Neuron (in vitro differentiated cells): Measurements from ENCODE around the gene VWA1.
"Not testable (repeated sequence)": the region's sequence is repeated elsewhere in the genome, so short reads cannot be mapped to it uniquely, and the experiment has no call there.

ENCODE experiments used
- H2AFZ ChIP-seq: one replicate; pipeline ENCODE4 v1.6.1; 2013; ENCODE audit warnings: low read depth, mild to moderate bottlenecking, inconsistent platforms, low read length, moderate library complexity
- H3K27me3 ChIP-seq: one replicate; pipeline ENCODE4 v1.6.1; 2013; ENCODE audit warnings: low read length; ENCODE audit not compliant: insufficient read depth
- H3K36me3 ChIP-seq: one replicate; pipeline ENCODE4 v1.6.1; 2013; ENCODE audit warnings: low read length; ENCODE audit not compliant: insufficient read depth
- H3K4me1 ChIP-seq: one replicate; pipeline ENCODE4 v1.6.1; 2013; ENCODE audit warnings: low read length; ENCODE audit not compliant: insufficient read depth
- H3K4me3 ChIP-seq: 2 replicates; pipeline ENCODE4 v1.5.1; 2013; ENCODE audit warnings: mild to moderate bottlenecking, low read length, moderate library complexity
- H3K9me3 ChIP-seq: one replicate; pipeline ENCODE4 v1.6.1; 2013; ENCODE audit warnings: low read length

Gene VWA1

DNA sequence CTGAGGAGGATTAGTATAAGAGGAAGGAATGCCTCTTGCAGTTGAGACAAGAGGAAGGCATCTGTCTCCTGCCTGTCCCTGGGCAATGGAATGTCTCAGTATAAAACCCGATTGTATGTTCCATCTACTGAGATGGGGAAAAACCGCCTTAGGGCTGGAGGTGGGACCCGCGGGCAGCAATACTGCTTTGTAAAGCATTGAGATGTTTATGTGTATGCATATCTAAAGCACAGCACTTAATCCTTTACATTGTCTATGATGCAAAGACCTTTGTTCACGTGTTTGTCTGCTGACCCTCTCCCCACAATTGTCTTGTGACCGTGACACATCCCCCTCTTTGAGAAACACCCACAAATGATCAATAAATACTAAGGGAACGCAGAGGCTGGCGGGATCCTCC is 25.3 kb upstream of the VWA1 start:
- Histone ChIP-seq H3K4me1 (peaks cover 23% of the 10 kb centered on the region), H3K36me3 (peaks cover 21% of the 10 kb centered on the region)
- H3K27me3 ChIP-seq, H2AFZ ChIP-seq, H3K9me3 ChIP-seq, H3K4me3 ChIP-seq: not testable (repeated sequence)

DNA sequence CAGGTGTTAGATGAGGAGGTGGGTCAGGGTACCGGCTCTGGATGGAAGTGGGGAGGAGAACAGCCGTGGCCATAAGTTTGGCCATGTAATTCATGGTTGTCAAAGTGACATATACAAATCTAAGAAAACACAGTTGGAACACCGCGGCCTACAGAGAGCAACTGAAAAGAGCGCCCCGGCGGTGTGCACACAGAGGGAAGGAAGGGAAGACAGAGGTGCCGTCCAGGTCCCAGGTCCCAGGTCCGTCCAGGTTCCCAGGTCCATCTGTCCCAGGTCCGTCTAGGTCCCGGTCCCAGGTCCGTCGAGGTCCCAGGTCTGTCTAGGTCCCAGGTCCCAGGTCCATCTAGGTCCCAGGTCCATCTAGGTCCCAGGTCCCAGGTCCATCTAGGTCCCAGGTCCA is 23.9 kb upstream of the VWA1 start:
- H3K27me3 ChIP-seq = no peaks in the 10 kb centered on the region
- peaks cover 12% of the 10 kb centered on the region for H3K36me3 ChIP-seq
- no peak overlapping the region for H2AFZ ChIP-seq
- H3K4me1 ChIP-seq = peaks cover 15% of the 10 kb centered on the region
- H3K4me3 ChIP-seq = no peak overlapping the region
- H3K9me3 ChIP-seq = no peaks in the 10 kb centered on the region

DNA sequence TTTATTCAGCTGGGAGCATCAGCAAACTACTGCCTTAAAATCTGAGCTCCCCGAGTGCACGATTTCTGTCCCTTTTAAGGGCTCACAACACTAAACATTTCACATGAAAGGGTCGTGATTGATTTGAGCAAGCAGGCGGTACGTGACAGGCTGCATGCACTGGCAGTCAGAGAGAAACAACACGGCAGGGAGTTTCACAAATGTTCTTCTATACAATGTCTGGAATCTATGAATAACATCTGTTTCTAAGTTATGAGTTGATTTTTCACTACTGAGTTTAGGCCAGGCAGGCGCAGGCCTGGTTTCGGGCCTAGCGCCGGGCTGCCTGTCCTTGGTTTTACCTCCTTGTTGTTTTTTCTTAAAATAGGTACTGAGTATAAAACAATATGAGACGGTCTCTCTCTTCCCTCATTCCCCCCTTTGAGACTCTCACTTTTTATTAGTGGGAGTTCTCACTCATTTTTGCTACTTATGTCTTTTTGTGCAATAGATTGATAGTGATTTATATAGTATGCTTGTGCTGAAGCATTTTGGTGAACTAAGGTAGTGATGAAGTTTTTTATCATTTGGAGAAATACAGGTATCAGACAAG is 23.1 kb upstream of the VWA1 start:
- H3K27me3 ChIP-seq, H2AFZ ChIP-seq, H3K9me3 ChIP-seq, H3K4me3 ChIP-seq: not testable (repeated sequence)
- peaks cover 15% of the 10 kb centered on the region for H3K4me1 ChIP-seq
- peaks cover 12% of the 10 kb centered on the region for H3K36me3 ChIP-seq

DNA sequence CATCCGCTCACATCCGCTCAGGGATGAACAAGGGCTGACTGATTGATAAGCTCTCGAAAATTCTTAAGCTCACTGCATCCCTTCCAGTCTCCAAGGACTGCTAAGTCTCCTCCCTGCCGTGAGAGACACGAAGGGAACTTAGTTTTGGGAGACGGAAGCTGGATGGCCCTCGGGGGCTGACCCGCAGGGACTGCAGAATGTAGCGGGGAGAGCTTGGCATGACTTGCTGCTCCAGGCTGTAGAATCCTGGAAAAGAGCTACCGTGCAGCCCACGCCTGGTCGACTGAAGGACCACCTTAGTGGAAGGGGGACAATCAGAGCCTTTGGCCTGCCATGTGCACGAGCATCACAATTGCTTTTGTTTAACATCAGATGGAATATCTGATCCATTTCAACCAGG is 19.7 kb upstream of the VWA1 start:
- Histone ChIP-seq H3K4me1 (peaks cover 6% of the 10 kb centered on the region), H3K9me3 (no peaks in the 10 kb centered on the region), H3K4me3 (no peak overlapping the region), H3K36me3 (no peaks in the 10 kb centered on the region), H2AFZ (no peak overlapping the region), H3K27me3 (no peaks in the 10 kb centered on the region)

DNA sequence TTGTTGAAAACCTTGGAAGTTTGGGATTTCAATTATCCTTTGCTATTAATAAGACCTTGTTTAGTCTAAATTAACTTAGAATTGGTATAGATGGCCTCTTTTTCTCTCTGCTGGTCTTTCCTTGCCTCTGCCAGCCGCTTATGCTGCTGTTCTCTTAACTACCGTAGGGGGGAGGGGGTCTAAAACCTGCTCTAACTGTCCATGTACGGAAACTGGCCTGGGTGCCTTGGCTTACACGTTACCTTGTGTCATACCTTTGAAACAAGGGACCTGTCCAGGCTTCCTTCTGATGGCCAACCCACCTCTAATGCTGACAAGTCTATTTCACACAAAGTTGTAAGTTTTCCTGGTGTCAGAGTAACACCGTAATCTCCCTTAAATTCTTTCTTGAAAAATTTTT is 18.1 kb upstream of the VWA1 start:
- H3K27me3 ChIP-seq, H3K36me3 ChIP-seq, H2AFZ ChIP-seq, H3K4me3 ChIP-seq, H3K4me1 ChIP-seq, H3K9me3 ChIP-seq: not testable (repeated sequence)

DNA sequence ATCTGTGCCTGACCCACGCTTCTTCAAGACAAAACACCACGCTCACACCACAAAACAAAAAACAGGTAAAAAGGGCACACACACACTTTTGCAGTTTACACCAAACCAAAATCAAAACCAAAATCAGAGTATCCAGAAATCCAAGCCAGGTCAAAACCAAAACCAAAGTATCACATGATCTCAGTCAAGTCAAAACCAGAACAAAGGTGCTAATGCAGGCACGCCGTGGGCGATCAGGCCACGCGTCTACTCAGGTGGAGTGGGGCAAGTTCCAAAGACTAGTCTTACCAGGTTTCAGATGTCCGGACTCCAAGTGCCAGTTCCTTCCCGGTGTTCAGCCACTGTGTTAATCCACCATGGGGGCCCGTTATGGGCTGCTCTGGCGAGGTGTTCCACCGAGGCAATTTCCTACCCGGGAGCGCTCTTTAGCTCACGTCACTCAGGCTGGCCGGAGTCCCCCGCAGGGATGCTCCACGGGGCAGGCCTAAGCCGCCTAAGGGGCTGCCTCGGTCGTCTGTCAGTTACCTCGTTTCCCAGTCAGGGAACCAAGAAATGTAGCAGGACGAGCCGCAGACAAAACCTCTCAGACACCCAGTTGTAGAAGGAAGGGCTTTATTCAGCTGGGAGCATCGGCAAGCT is 17.5 kb upstream of the VWA1 start:
- not testable (repeated sequence) for H3K9me3 ChIP-seq, H3K4me1 ChIP-seq, H2AFZ ChIP-seq, H3K27me3 ChIP-seq, H3K36me3 ChIP-seq, H3K4me3 ChIP-seq

DNA sequence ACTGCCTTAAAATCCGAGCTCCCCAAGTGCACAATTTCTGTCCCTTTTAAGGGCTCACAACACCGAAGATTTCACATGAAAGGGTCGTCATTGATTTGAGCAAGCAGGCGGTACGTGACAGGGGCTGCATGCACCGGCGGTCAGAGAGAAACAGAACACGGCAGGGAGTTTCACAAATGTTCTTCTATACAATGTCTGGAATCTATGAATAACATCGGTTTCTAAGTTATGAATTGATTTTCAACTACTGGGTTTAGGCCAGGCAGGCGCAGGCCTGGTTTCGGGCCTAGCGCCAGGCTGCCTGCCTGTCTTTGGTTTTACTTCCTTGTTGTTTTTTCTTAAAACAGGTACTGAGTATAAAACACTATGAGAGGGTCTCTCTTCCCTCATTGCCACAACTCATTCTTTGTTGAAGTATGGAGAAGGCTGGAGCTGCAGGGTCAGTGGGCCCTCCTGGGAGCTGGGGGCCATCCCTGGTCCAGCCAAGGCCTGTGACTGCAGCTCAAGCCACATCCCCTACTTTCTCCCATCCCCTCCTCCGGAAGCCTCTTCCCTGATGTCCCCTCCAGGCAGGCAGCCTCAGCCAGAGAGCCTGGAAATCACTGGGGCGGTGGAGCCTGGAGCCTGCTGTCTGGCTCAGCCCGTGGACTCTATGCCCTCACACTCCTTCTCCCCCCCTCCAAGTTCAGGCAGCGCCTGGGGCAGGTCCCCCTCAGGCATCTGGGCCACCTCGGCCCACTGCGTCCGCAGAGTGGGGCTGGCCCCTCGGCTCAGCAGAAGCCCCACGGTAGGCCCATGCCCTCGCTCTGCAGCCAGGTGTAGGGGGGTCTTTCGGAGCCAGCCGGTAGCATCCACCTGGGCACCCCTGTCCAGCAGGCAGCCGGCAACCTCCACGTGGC is 16.8 kb upstream of the VWA1 start:
- Histone ChIP-seq H3K9me3 (no peaks in the 10 kb centered on the region), H2AFZ (peak overlapping the region; percentile 12), H3K27me3 (no peaks in the 10 kb centered on the region), H3K4me1 (peaks cover 9% of the 10 kb centered on the region), H3K36me3 (no peaks in the 10 kb centered on the region), H3K4me3 (no peak overlapping the region)

DNA sequence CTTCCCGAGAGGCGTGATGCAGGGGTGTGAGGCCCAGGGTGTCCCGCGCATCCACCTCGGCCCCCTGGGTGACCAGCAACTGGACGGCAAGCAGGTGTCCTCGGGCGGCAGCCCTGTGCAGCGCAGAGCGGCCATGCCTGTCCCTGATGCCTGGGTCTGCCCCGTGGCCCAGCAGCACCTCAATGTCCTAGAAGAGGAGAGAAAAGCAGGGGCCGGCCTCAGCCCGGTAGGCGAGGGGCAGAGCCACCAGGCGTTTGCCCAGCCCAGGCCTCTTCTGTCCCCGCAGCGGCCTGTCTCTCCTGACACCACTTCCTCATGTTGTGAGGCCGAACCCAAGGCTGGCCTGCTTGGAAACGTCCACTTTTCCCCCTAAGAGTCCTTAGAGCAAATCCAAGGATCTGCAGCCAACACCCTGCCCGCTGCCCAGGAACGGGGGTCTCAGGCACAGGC is 16.1 kb upstream of the VWA1 start:
- Histone ChIP-seq H3K36me3 (no peaks in the 10 kb centered on the region), H3K4me3 (no peak overlapping the region), H3K27me3 (no peaks in the 10 kb centered on the region), H3K9me3 (no peaks in the 10 kb centered on the region), H3K4me1 (peaks cover 9% of the 10 kb centered on the region), H2AFZ (no peak overlapping the region)

DNA sequence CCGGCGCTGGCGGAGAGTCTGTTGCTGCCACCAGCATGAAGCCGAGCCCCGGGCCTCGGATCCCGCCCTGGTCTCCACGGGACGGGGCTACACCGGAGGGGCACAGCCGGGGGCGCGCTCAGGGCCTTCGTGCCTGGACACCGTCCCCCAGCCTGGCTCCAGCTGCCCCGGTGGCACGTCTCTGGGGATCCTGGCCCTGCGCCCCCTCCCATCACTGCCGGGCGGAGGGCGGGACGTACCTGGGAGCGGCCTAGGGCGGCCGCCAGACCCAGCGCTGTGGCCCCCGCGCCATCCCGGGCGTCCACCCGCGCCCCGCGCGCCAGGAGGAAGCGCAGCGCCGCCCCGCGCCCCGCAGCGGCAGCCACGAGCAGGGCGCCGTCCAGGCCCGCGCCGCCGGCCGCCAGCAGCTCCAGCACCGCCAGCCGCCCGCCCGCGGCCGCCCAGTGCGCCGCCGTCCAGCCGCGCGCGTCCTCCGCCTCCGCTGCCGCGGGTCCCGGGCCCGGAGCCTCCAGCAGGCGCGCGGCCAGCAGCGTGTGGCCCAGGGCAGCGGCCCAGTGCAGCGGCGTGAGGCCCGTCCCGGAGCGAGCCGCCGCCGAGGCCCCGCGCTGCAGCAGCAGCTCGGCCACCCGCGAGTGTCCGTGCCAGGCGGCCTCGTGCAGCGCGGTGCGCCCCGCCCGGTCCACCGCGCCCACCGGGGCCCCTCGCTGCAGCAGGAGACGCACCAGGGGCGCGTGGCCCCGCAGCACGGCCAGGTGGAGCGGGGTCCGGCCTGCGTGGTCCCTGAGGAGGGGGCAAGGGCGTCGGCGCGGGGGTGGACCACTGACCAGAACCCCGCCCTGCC is 15.5 kb upstream of the VWA1 start:
- no peak overlapping the region for H3K4me3 ChIP-seq
- H3K36me3 ChIP-seq = no peaks in the 10 kb centered on the region
- no peaks in the 10 kb centered on the region for H3K9me3 ChIP-seq
- no peaks in the 10 kb centered on the region for H3K27me3 ChIP-seq
- H2AFZ ChIP-seq = no peak overlapping the region
- H3K4me1 ChIP-seq = peaks cover 9% of the 10 kb centered on the region

DNA sequence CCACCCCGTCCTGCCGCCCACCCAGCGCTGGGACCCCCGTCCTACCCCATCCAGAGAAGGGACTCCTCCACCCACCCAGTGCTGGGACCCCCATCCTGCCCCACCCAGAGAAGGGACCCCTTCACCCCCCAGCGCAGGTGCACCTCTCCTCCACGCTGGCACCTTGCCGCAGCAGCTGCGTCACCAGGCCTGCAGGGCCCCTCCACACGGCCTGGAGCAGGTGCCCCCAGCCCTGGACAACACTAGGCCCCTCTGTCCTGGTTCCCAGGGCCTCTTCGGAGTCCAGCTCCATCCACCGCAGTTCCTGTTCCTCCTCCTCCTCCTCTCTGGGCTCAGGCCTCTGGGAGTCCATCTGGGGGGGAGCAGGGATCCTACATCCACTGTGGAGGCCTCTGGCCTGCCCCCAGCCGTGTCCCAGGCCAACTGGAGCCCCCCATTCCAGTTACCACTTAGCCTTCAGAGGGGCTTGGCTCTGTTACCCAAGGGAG is 14.8 kb upstream of the VWA1 start:
- Histone ChIP-seq H2AFZ (no peak overlapping the region), H3K9me3 (no peaks in the 10 kb centered on the region), H3K4me3 (no peak overlapping the region), H3K4me1 (peaks cover 10% of the 10 kb centered on the region), H3K27me3 (no peaks in the 10 kb centered on the region), H3K36me3 (no peaks in the 10 kb centered on the region)

DNA sequence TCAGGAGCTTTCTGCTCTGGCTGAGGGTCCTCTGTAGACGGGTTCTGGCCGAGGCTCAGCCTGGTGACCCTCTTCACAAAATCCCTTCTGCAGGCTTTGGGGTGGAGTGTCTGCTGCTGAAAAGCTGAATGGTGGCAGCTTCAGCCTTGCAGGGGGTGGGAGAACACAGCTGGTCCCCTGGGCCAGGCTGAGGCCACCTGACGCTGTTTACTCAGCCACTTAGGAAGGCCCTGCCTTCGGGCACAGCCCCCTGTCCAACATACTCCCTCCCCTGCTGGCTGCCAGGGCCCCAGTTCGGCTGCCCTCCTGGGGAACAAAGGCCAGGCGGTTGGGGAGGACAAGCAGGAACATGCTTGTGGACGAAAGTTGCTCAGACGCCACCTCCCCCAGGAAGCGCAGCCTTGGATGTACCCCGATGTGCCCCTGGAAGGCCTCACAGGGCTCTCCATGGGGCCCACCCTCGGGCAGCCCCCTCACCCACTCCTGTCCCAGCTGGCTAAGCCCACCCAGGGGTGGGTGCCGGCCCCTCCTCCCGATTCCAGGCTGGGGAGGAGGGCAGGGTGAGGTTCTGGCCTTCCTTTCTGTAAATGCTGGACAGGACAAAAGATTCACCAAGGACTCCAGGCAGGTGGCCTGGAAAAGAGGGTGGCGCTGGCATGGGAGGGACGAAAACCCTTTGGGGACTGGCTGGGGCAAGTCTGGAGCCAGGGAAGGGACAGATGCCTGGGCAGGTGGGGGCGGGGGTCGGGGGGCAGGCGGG is 14.2 kb upstream of the VWA1 start, which contains the start of gene ANKRD65:
ANKRD65 (minus strand) TSS at position 130 of the 760 bp plus-strand sequence. CDS start 271 bp downstream, outside the sequence.
- H3K4me3 ChIP-seq = no peak within 1 kb of the TSS
- H3K9me3 ChIP-seq = no peaks in the 10 kb centered on the region
- H3K27me3 ChIP-seq = no peaks in the 10 kb centered on the region
- H3K36me3 ChIP-seq = no peaks in the 10 kb centered on the region
- H3K4me1 ChIP-seq = peaks cover 16% of the 10 kb centered on the region
- H2AFZ ChIP-seq = no peak within 1 kb of the TSS

DNA sequence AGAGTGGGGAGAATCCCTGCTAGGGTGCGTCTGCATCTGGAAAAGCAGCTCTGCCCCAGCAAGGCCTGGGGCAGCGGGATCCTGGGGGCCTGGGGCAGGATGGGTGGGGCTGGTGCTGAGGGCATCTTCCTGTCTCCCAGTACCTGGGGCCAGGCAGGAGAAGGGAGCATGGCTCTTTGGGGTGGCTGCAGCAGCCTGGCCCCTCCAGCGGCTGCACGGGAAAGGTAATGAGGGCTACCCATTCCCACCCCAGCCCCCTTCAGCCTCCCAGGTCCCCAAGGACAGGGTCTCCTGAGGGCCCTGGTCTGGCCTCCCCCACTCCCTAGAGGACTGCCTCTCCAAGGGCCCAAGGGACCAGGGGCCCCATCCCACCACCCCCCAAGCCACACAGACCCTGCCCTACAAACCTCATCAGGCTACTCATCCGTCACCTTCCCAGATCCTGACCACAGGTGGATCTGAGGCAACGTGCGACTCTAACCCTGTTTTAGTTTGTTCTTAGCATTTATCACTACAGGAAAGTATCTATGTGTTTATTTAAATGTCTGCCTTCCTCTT is 13.5 kb upstream of the VWA1 start:
- Histone ChIP-seq H3K4me3 (no peak overlapping the region), H3K9me3 (no peaks in the 10 kb centered on the region), H3K4me1 (peaks cover 20% of the 10 kb centered on the region)

More for the DNA sequence above, 13.5 kb upstream of the VWA1 start:
- Histone ChIP-seq H2AFZ (no peak overlapping the region), H3K36me3 (no peaks in the 10 kb centered on the region), H3K27me3 (no peaks in the 10 kb centered on the region)
